Measurements from ENCODE around the gene TGM6. TPM values are rescaled to one million over a fixed set of nuclear protein-coding genes. Genes with fewer than 3 reads are reported as not detected.

TGM6 gene
- total RNA-seq = not detected

DNA sequence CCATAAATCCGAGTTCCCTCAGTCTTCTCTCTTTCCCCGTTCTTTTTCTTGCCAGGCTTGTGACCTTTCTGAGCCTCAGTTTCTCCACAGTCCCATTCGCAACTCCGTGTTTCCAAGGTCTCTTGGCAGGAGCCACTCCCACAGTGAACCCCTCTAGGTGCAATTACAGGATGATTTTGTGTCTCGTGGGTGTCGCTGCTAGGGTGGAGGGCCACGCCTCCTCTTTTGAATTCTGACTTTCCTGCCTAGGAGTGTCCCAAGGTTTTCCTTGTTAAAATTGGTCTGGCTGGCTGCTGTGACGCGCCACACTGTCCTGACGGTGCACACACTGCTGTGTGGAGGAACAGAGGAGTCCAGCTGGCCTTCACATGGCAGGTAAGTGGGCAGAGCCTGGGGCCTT, at the start of gene TGM6:
Gene TGM6 (plus strand): TSS at position 301 of the 400 bp plus-strand sequence. CDS start 68 bp downstream, at position 369.

DNA sequence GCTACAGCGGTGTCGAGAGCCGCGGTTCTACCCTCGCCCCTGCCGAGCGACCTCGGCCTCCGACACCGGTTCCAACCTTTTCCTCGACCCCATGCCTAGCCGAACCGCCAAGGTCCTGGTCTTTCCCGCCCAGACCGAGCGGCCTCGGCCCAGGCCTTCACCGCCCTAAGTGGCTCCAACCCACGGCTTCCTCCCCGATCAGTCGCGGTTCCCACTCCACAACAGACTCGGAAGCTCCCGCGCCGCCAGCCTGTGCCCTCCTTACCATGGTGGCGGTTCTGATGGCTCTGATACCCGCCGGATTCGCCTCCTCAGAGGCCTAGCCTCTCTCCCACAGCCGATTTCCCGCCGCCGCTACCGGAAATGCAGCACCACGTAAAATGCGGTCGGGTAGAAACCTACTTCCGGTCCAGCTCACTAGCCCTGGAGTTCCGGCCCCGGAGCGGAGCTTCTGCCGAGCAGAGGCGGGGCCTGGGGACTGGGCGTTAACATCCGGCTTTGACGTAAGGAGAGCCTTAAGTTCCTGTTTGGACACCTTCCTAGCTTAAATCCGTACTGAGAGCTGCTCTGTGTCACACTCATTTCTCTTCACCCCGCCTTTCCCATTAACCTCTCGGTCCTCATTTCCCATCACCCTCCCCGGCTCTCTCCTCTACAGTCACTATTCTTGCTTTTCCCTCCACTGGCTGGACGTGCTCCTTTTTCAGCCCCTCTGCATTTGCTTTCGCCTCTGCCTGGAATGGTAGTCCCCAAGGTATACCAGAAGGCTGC, 89.9 kb downstream of the TGM6 start, which contains the start of gene SNRPB:
Gene SNRPB (minus strand): TSS at position 367 of the 771 bp plus-strand sequence. CDS start 99 bp downstream, at position 268.

Small RNA genes within 50 kb of the gene (small RNA-seq; reads per million reads assigned to genes)
- not detected for gene RF00019 (ENCODE audit: low replicate concordance)

Other genes with a start within 250 kb of the TGM6 start
- 0.70 TPM for gene TGM3, start 84.9 kb upstream of the TGM6 start, total RNA-seq
- gene SNRPB, start 89.9 kb downstream of the TGM6 start, total RNA-seq = 98.3 TPM
- gene ZNF343, start 128.0 kb downstream of the TGM6 start, total RNA-seq = 23.6 TPM
- gene TMC2, start 155.7 kb downstream of the TGM6 start, total RNA-seq = not detected

All from metanephros (tissue), 2 donors.